Right atrium auricular region (tissue), 2 donors: ENCODE results near the gene KDELR3. TPM values are rescaled to one million over a fixed set of nuclear protein-coding genes. Genes with fewer than 3 reads are reported as not detected.

Experiments
- DNase-seq: peaks from one replicate; pipeline ENCODE4 v3.0.0-alpha.2; 2019; ENCODE audit warnings: low spot score
- H3K27ac ChIP-seq, 2 donors: fragments of 200-600 bp; sonication (generic); 1 replicate in 1 of 2; 2 replicates in 1 of 2; pipeline ENCODE4 v1.5.1; 2016 to 2019
- H3K27me3 ChIP-seq, 2 donors: fragments of 200-600 bp; sonication (generic); one replicate each; pipeline versions ENCODE4 v1.5.1 to v1.6.0; 2017 to 2019
- H3K36me3 ChIP-seq: fragments of 200-600 bp; sonication (generic); one replicate; pipeline ENCODE4 v1.5.1; 2016
- H3K4me1 ChIP-seq, 2 donors: fragments of 200-600 bp; sonication (generic); one replicate each; pipeline versions ENCODE4 v1.5.1 to v1.6.0; 2017 to 2019
- H3K4me3 ChIP-seq, 2 donors: fragments of 200-600 bp; sonication (generic); 1 replicate in 1 of 2; 2 replicates in 1 of 2; pipeline ENCODE4 v1.5.1; 2017 to 2019; ENCODE audit warnings: mild to moderate bottlenecking in 1 of 2, moderate library complexity in 1 of 2
- H3K9me3 ChIP-seq, 2 donors: fragments of 200-600 bp; sonication (generic); one replicate each; pipeline ENCODE4 v1.5.1; 2019
- CTCF ChIP-seq, 2 donors: fragments of 200-600 bp; sonication (generic); IDR thresholded peaks; one replicate each; pipeline ENCODE4 v1.5.1; 2019; ENCODE audit warnings: antibody characterized with exemption in 2 of 2
- total RNA-seq, 2 donors: library from RNA; depleted of rRNA; stranded (reverse); fragments of >200 nt; gene quantifications; one replicate each; pipeline ENCODE4 v1.1.0, GENCODE V29; 2016

Gene KDELR3
- total RNA-seq, 2 donors from 2014 or later, result 8.0 to 9.2 TPM

DNA sequence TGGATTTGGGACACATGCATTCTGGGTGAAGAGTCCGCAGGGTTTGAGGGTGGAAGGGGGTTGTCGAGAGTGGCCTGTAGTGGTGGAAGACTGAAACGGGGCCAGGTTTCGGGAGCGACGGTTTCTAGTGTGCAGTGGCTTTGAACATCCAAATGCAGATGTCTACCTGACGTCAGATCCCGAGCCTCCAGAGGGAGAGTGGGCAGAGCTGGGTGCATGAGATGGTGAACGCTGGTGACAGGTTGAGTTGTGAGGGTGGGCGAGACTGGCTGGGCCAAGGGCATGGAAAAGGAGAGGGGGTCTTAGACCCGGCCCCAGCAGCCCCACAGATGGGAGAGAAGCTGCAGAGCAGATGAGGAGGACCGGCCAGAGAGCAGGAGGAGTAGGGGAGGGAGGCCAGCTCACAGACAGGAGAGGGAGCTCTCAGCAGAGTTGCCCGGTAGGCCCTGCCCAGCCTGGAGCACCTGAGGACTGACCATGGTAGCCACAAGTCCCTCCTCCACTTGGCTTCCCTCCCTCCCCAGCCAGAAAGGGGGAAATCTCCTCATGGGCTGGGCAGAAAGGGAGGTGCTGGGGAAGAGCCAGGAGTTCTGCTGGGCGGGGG lies 27.0 kb upstream of the KDELR3 start:
- no peak for DNase-seq
- no peaks in the 10 kb centered on the region for H3K27me3 ChIP-seq
- H3K4me1 ChIP-seq, result peaks cover 0 to 14% of the 10 kb centered on the region in 2 donors
- H3K27ac ChIP-seq, result peak overlapping the region in 1 of 2 donors; percentile 57
- no peaks in the 10 kb centered on the region for H3K9me3 ChIP-seq
- no peak overlapping the region for H3K4me3 ChIP-seq
- no peaks in the 10 kb centered on the region for H3K36me3 ChIP-seq
- TF ChIP-seq CTCF (IDR thresholded peaks at IDR 0.05), result no peak

DNA sequence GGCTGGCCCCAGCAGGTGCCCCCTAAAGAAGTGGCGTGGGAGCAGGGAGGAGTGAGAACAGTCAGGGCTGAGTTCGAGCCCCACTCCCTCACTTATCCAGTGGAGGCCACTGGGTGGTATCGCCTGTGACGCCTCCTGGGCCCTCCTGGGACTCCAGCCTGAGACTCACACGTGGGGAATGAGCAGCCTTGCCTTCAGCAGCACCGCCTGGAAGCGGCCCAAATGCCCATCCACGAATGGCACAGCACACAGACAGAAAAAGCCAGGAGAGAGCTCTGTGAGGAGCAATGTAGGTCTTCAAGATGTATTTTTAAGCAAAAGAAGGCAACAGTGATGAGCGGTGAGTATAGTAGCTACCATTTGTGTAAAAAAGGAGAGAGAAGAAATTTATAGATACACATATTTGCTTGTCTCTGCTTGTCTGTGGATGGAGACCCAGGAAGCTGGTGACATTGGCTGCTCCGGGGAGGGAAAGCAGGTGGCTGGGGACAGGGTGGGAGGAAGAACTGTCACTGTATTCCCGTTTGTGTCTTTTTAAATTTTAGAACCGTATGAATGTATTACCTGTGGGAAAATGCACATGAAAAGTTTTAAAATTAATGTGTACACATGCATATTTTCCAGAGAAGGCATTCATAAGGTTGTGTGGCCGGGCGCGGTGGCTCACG lies 26.1 kb upstream of the KDELR3 start:
- H3K27me3 ChIP-seq, result no peaks in the 10 kb centered on the region
- H3K4me3 ChIP-seq, result no peak overlapping the region
- H3K9me3 ChIP-seq, result no peaks in the 10 kb centered on the region
- H3K27ac ChIP-seq, result peak overlapping the region in 1 of 2 donors; percentile 57
- TF ChIP-seq CTCF (IDR thresholded peaks at IDR 0.05), result no peak
- H3K4me1 ChIP-seq, result peaks cover 0 to 7% of the 10 kb centered on the region in 2 donors
- H3K36me3 ChIP-seq, result no peaks in the 10 kb centered on the region
- no peak for DNase-seq

- DNase-seq, result no peak
- H3K4me3 ChIP-seq, result no peak overlapping the region
- peaks cover 0 to 7% of the 10 kb centered on the region in 2 donors for H3K4me1 ChIP-seq
- H3K9me3 ChIP-seq, result no peaks in the 10 kb centered on the region
- H3K36me3 ChIP-seq, result no peaks in the 10 kb centered on the region
- H3K27ac ChIP-seq, result peak overlapping the region; percentile 66 to 70
- H3K27me3 ChIP-seq, result no peaks in the 10 kb centered on the region
- no peak for TF ChIP-seq CTCF (IDR thresholded peaks at IDR 0.05)
Observed at GRCh38 chr22:38442967-38443627, 24.8 kb upstream of the KDELR3 start.

DNA sequence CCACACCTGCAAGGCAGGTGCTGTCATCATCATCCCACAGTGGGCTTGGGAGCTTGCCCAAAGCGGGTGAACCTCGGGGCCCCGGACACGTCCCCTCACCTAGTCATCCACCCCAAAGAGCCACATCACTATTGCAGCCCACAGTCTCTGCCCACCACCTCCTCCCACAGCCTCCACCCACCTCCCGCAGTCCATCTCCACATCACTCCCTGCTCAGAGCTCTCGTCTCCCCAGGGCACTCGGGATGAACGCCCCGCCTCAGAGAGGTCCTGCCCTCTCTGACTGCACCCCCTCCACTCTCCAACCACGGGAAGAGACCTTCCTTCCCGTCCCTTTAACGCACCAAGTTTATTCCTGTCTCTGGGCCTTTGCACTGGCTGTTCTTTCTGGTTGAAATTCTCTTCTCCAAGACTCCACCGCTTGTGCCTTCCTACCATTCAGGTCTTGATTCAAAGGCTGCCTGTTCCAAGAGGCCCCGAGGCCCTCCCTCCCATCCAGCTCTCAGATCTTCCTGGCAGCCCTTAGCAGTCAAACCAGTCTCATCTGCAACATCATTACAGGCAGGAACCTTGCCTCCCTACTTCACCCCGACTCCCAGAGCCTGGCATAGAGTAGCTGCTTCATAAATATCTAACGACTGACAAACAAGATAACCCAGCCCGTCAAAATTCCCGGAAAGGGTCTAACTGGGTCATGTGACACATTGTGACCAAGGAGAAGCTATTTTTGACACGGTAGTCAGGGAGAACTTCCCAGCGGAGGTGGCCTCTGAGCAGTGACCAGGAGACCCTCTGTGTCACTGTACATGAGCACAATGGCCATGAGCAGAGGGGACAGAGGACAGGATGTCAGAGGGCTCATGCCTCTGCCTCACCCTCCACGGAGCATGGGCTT lies 24.0 kb upstream of the KDELR3 start:
- no peak for TF ChIP-seq CTCF (IDR thresholded peaks at IDR 0.05)
- no peak for DNase-seq
- peak overlapping the region; percentile 66 to 70 for H3K27ac ChIP-seq
- H3K27me3 ChIP-seq, result no peaks in the 10 kb centered on the region
- H3K4me3 ChIP-seq, result no peak overlapping the region
- no peaks in the 10 kb centered on the region for H3K9me3 ChIP-seq
- peaks cover 0 to 7% of the 10 kb centered on the region in 2 donors for H3K4me1 ChIP-seq
- no peaks in the 10 kb centered on the region for H3K36me3 ChIP-seq

GRCh38 chr22:38444783-38445182 lies 23.1 kb upstream of the KDELR3 start:
- Histone ChIP-seq H3K36me3 (no peaks in the 10 kb centered on the region), H3K27ac (no peak overlapping the region), H3K4me3 (no peak overlapping the region), H3K4me1 (peaks cover 0 to 15% of the 10 kb centered on the region in 2 donors), H3K27me3 (no peaks in the 10 kb centered on the region), H3K9me3 (no peaks in the 10 kb centered on the region)
- DNase-seq, result no peak
- no peak for TF ChIP-seq CTCF (IDR thresholded peaks at IDR 0.05)
